GM23338 (cell line): ENCODE data around the gene CDK17. TPM values are rescaled to one million over a fixed set of nuclear protein-coding genes. Genes with fewer than 3 reads are reported as not detected.

Source experiments
- ATAC-seq: fragments of 200-7000 bp; cut with Tn5 transposase; 3 replicates; pipeline ENCODE4 v1.9.1; 2020
- DNase-seq: peaks from one replicate; pipeline ENCODE4 v3.0.0-alpha.2; 2015; ENCODE audit warnings: low spot score
- H2AFZ ChIP-seq: fragments of 200-600 bp; sonication (generic); 2 replicates; pipeline ENCODE4 v1.8.0; 2016; ENCODE audit warnings: antibody characterized with exemption, mild to moderate bottlenecking, moderate library complexity
- H3F3A ChIP-seq: fragments of 200-600 bp; sonication (generic); replicated peaks from 2 replicates; pipeline ENCODE4 v1.8.0; 2017; ENCODE audit warnings: antibody characterized with exemption, mixed run types, low read depth
- H3K27ac ChIP-seq: fragments of 200-600 bp; sonication (generic); 2 replicates; pipeline ENCODE4 v1.6.1; 2016; ENCODE audit warnings: low read depth
- H3K27me3 ChIP-seq: fragments of 200-600 bp; sonication (generic); 2 replicates; pipeline ENCODE4 v1.8.0; 2016; ENCODE audit warnings: mild to moderate bottlenecking, mixed run types, moderate library complexity; ENCODE audit not compliant: insufficient read depth
- H3K36me3 ChIP-seq: fragments of 200-600 bp; sonication (generic); 2 replicates; pipeline ENCODE4 v1.8.0; 2016; ENCODE audit warnings: mild to moderate bottlenecking; ENCODE audit not compliant: insufficient read depth
- H3K4me1 ChIP-seq: fragments of 200-600 bp; sonication (generic); 2 replicates; pipeline ENCODE4 v1.8.0; 2016; ENCODE audit warnings: mild to moderate bottlenecking, moderate library complexity; ENCODE audit not compliant: insufficient read depth
- H3K4me2 ChIP-seq: fragments of 200-600 bp; sonication (generic); 2 replicates; pipeline ENCODE4 v1.7.1; 2017; ENCODE audit warnings: mixed run types
- H3K4me3 ChIP-seq: fragments of 200-600 bp; sonication (generic); 2 replicates; pipeline ENCODE4 v1.6.1; 2016; ENCODE audit warnings: mixed run types
- H3K79me2 ChIP-seq: fragments of 200-600 bp; sonication (generic); replicated peaks from 2 replicates; pipeline ENCODE4 v1.8.0; 2017; ENCODE audit warnings: mild to moderate bottlenecking; ENCODE audit not compliant: insufficient read depth
- H3K9me2 ChIP-seq: fragments of 200-600 bp; sonication (generic); 2 replicates; pipeline ENCODE4 v1.8.0; 2017; ENCODE audit not compliant: insufficient read depth
- H4K20me1 ChIP-seq: fragments of 200-600 bp; sonication (generic); replicated peaks from 2 replicates; pipeline ENCODE4 v1.8.0; 2017; ENCODE audit warnings: mild to moderate bottlenecking; ENCODE audit not compliant: insufficient read depth
- H3K27ac Mint-ChIP-seq: 2 replicates; pipeline ENCODE4 v1.8.0; 2020; ENCODE audit warnings: inconsistent platforms, mild to moderate bottlenecking, moderate library complexity, mixed read lengths
- H3K27me3 Mint-ChIP-seq: 3 replicates; pipeline ENCODE4 v1.8.0; 2022; ENCODE audit warnings: low read depth, mild to moderate bottlenecking, moderate library complexity, mixed read lengths, inconsistent platforms; ENCODE audit not compliant: insufficient read depth, poor library complexity
- H3K36me3 Mint-ChIP-seq: 3 replicates; pipeline ENCODE4 v1.8.0; 2021; ENCODE audit warnings: low read depth, mild to moderate bottlenecking, inconsistent platforms, moderate library complexity, mixed read lengths
- H3K4me1 Mint-ChIP-seq: 3 replicates; pipeline ENCODE4 v1.8.0; 2020; ENCODE audit warnings: mild to moderate bottlenecking, inconsistent platforms, mixed read lengths
- H3K4me3 Mint-ChIP-seq: 3 replicates; pipeline ENCODE4 v1.8.0; 2021; ENCODE audit warnings: moderate library complexity, mild to moderate bottlenecking, inconsistent platforms, mixed read lengths
- H3K9me3 Mint-ChIP-seq: 3 replicates; pipeline ENCODE4 v1.8.0; 2020; ENCODE audit warnings: moderate library complexity, mild to moderate bottlenecking, inconsistent platforms, mixed read lengths
- CREB1 ChIP-seq: fragments of 250-450 bp; sonication (Bioruptor Pico); IDR thresholded peaks from 2 replicates; pipeline ENCODE4 v1.5.0; 2020; ENCODE audit warnings: low read depth, mild to moderate bottlenecking, moderate library complexity
- EZH2 ChIP-seq: fragments of 200-600 bp; sonication (generic); IDR thresholded peaks from one replicate; pipeline ENCODE4 v1.8.0; 2017; ENCODE audit warnings: antibody characterized with exemption, mild to moderate bottlenecking, low read depth; ENCODE audit not compliant: unreplicated experiment
- EZH2phosphoT487 ChIP-seq: fragments of 200-600 bp; sonication (generic); IDR thresholded peaks from one replicate; pipeline ENCODE4 v1.8.1; 2018; ENCODE audit warnings: antibody characterized with exemption; ENCODE audit not compliant: unreplicated experiment
- NANOG ChIP-seq: IDR thresholded peaks from 2 replicates; pipeline ENCODE4 v1.6.1; 2016; ENCODE audit warnings: antibody characterized with exemption, borderline replicate concordance
- ZNF114 ChIP-seq: fragments of 250-450 bp; sonication (Bioruptor Pico); IDR thresholded peaks from 2 replicates; pipeline ENCODE4 v1.5.0; 2020; ENCODE audit warnings: mild to moderate bottlenecking, moderate library complexity
- ZNF331 ChIP-seq: fragments of 250-450 bp; sonication (Bioruptor Pico); IDR thresholded peaks from 2 replicates; pipeline ENCODE4 v1.5.0; 2020; ENCODE audit warnings: low read depth, mild to moderate bottlenecking, moderate library complexity
- ZNF462 ChIP-seq: fragments of 250-450 bp; sonication (Bioruptor Pico); IDR thresholded peaks from 2 replicates; pipeline ENCODE4 v1.5.0; 2020; ENCODE audit warnings: mild to moderate bottlenecking, moderate library complexity
- polyA plus RNA-seq: library from polyadenylated mRNA; unstranded; fragments of >200 nt; fragmentation: Nextera tagmentation; extraction: Ambion mirVana; gene quantifications from 2 replicates; pipeline ENCODE4 v1.2.1, GENCODE V29; 2016
- total RNA-seq: library from RNA; depleted of rRNA; stranded (reverse); fragments of >200 nt; shearing (Covaris generic); gene quantifications from 2 replicates; pipeline ENCODE4 v1.2.3, GENCODE V29; 2014
- TF ChIP-seq, protein P1 (sequence below): IDR thresholded peaks from one replicate; pipeline ENCODE4 v1.6.1; 2018; ENCODE audit warnings: antibody characterized with exemption; ENCODE audit not compliant: unreplicated experiment
- TF ChIP-seq, protein P2 (sequence below), 2 experiments: fragments of 200-600 bp in 1 of 2; sonication (generic) in 1 of 2; conservative IDR thresholded peaks; 2 replicates each; pipeline versions ENCODE4 v1.5.1 to v1.6.1; 2016 to 2017; ENCODE audit warnings: antibody characterized with exemption in 2 of 2, low read depth in 2 of 2, mild to moderate bottlenecking in 2 of 2, moderate library complexity in 1 of 2

CDK17 gene
- total and polyA plus RNA-seq, 2 experiments from 2014 or later = 7.6 to 34.2 TPM

DNA sequence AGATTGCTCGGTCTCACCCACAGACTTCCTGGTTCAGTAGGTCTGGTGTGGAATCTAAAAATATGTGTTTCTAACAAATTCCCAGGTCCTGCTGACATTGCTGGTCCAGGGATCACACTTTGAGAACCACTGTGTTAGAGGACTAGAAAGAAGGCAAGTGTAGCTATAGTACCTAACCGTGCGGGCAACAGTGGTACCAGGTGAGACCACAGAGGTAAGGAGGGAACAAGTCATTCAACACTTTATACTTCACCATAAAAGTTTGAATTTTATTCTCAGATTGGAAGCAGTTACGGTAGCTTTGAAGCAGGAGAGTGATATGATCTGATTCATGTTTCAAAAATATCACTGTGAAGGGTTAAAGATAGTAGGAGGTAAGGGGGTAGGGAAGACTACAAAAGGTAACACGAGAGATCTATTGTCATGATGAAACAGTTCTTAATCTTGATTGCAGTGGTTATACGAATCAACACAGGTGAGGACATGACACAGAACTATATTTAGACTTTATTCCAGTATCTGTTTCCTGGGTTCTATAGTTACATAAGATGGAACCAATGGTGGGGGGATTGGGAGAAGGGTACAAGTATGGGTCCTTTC lies 73.5 kb downstream of the CDK17 start:
- Histone ChIP-seq H3K4me3 (no peak overlapping the region), H4K20me1 (no peaks in the 10 kb centered on the region), H3K79me2 (no peaks in the 10 kb centered on the region; the same call in 1 of the 2 replicates), H3K27me3 (no peaks in the 10 kb centered on the region), H3K36me3 (no peaks in the 10 kb centered on the region; the same call in none of the 2 replicates), H2AFZ (no peak overlapping the region), H3K9me2 (no peaks in the 10 kb centered on the region), H3K4me1 (peaks cover 19% of the 10 kb centered on the region), H3K27ac (no peak overlapping the region), H3F3A (no peaks in the 10 kb centered on the region), H3K4me2 (no peak overlapping the region)
- Mint-ChIP-seq H3K4me1 (peaks cover 9% of the 10 kb centered on the region; the same call in 2 of the 3 replicates), H3K36me3 (peaks cover 19% of the 10 kb centered on the region), H3K27ac (no peak overlapping the region), H3K4me3 (no peak overlapping the region), H3K27me3 (no peaks in the 10 kb centered on the region), H3K9me3 (peaks cover 7% of the 10 kb centered on the region; the same call in 2 of the 3 replicates)
- DNase-seq (no peak), ATAC-seq (no peak)
- TF ChIP-seq EZH2 = no peak
- TF ChIP-seq, protein P1, sequence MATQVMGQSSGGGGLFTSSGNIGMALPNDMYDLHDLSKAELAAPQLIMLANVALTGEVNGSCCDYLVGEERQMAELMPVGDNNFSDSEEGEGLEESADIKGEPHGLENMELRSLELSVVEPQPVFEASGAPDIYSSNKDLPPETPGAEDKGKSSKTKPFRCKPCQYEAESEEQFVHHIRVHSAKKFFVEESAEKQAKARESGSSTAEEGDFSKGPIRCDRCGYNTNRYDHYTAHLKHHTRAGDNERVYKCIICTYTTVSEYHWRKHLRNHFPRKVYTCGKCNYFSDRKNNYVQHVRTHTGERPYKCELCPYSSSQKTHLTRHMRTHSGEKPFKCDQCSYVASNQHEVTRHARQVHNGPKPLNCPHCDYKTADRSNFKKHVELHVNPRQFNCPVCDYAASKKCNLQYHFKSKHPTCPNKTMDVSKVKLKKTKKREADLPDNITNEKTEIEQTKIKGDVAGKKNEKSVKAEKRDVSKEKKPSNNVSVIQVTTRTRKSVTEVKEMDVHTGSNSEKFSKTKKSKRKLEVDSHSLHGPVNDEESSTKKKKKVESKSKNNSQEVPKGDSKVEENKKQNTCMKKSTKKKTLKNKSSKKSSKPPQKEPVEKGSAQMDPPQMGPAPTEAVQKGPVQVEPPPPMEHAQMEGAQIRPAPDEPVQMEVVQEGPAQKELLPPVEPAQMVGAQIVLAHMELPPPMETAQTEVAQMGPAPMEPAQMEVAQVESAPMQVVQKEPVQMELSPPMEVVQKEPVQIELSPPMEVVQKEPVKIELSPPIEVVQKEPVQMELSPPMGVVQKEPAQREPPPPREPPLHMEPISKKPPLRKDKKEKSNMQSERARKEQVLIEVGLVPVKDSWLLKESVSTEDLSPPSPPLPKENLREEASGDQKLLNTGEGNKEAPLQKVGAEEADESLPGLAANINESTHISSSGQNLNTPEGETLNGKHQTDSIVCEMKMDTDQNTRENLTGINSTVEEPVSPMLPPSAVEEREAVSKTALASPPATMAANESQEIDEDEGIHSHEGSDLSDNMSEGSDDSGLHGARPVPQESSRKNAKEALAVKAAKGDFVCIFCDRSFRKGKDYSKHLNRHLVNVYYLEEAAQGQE = no peak
- TF ChIP-seq NANOG = no peak
- no peak for TF ChIP-seq ZNF114 (CRISPR knock-in tag)
- TF ChIP-seq ZNF331 (CRISPR knock-in tag) = no peak
- no peak for TF ChIP-seq CREB1 (CRISPR knock-in tag)
- TF ChIP-seq, protein P2, sequence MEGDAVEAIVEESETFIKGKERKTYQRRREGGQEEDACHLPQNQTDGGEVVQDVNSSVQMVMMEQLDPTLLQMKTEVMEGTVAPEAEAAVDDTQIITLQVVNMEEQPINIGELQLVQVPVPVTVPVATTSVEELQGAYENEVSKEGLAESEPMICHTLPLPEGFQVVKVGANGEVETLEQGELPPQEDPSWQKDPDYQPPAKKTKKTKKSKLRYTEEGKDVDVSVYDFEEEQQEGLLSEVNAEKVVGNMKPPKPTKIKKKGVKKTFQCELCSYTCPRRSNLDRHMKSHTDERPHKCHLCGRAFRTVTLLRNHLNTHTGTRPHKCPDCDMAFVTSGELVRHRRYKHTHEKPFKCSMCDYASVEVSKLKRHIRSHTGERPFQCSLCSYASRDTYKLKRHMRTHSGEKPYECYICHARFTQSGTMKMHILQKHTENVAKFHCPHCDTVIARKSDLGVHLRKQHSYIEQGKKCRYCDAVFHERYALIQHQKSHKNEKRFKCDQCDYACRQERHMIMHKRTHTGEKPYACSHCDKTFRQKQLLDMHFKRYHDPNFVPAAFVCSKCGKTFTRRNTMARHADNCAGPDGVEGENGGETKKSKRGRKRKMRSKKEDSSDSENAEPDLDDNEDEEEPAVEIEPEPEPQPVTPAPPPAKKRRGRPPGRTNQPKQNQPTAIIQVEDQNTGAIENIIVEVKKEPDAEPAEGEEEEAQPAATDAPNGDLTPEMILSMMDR (conservative IDR thresholded peaks at IDR 0.05; ENCODE audit: low read depth in 2 of 2) = no peak

- H3K4me1 Mint-ChIP-seq = peaks cover 9% of the 10 kb centered on the region; the same call in 2 of the 3 replicates
- DNase-seq (no peak), ATAC-seq (no peak)
- no peak overlapping the region for H3K27ac Mint-ChIP-seq
- no peaks in the 10 kb centered on the region for H3K9me2 ChIP-seq
- no peaks in the 10 kb centered on the region for H3K27me3 Mint-ChIP-seq
- no peaks in the 10 kb centered on the region for H4K20me1 ChIP-seq
- no peaks in the 10 kb centered on the region for H3K27me3 ChIP-seq
- no peaks in the 10 kb centered on the region; the same call in none of the 2 replicates for H3K36me3 ChIP-seq
- H3K27ac ChIP-seq = no peak overlapping the region
- no peak overlapping the region for H2AFZ ChIP-seq
- H3K4me3 Mint-ChIP-seq = no peak overlapping the region
- H3K79me2 ChIP-seq = no peaks in the 10 kb centered on the region; the same call in 1 of the 2 replicates
- peaks cover 9% of the 10 kb centered on the region; the same call in 2 of the 3 replicates for H3K9me3 Mint-ChIP-seq
- H3K36me3 Mint-ChIP-seq = peaks cover 22% of the 10 kb centered on the region
- H3K4me2 ChIP-seq = no peak overlapping the region
- H3K4me3 ChIP-seq = no peak overlapping the region
- H3F3A ChIP-seq = no peaks in the 10 kb centered on the region
- H3K4me1 ChIP-seq = peaks cover 19% of the 10 kb centered on the region
- TF ChIP-seq ZNF114 (CRISPR knock-in tag) = no peak
- no peak for TF ChIP-seq NANOG
- no peak for TF ChIP-seq CREB1 (CRISPR knock-in tag)
- TF ChIP-seq ZNF462 (CRISPR knock-in tag) = no peak
- TF ChIP-seq EZH2phosphoT487 = no peak
- no peak for TF ChIP-seq EZH2
These were observed 76.3 kb downstream of the CDK17 start for GRCh38 chr12:96323906-96324305.
